Keratinocyte (primary cell): ENCODE data around the gene TTC1. TPM values are rescaled to one million over a fixed set of nuclear protein-coding genes. Genes with fewer than 3 reads are reported as not detected.

Experiments used
- DNase-seq: peaks from one replicate; pipeline ENCODE4 v3.0.0-alpha.2; 2011; ENCODE audit warnings: low read depth, missing footprints, low spot score
- FAIRE-seq: peaks from 2 replicates; lab custom pipeline; 2011; peaks lifted over from hg19 to GRCh38; lab: Jason Lieb, UNC
- H2AFZ ChIP-seq: 2 replicates; pipeline ENCODE4 v1.6.0; 2012; ENCODE audit warnings: low read length, control low read depth, inconsistent platforms; ENCODE audit not compliant: control insufficient read depth
- H3K27ac ChIP-seq: 2 replicates; pipeline ENCODE4 v1.5.1; 2011; ENCODE audit warnings: low read length; ENCODE audit not compliant: control insufficient read depth, insufficient read depth
- H3K27me3 ChIP-seq: 3 replicates; pipeline ENCODE4 v1.6.0; 2011; ENCODE audit warnings: low read length; ENCODE audit not compliant: control insufficient read depth, insufficient read depth; ENCODE audit errors: extremely low read depth
- H3K36me3 ChIP-seq, 2 experiments: 2 replicates in 1 of 2; 3 replicates in 1 of 2; pipeline ENCODE4 v1.5.1; 2011; ENCODE audit warnings: low read length in 2 of 2, mild to moderate bottlenecking in 1 of 2; ENCODE audit not compliant: control insufficient read depth in 2 of 2, insufficient read depth in 2 of 2; ENCODE audit errors: extremely low read depth in 1 of 2
- H3K4me1 ChIP-seq: 3 replicates; pipeline ENCODE4 v1.5.1; 2011; ENCODE audit warnings: low read length; ENCODE audit not compliant: control insufficient read depth, insufficient read depth; ENCODE audit errors: extremely low read depth
- H3K4me2 ChIP-seq: 3 replicates; pipeline ENCODE4 v1.6.0; 2011; ENCODE audit warnings: low read depth, low read length; ENCODE audit not compliant: control insufficient read depth, insufficient read depth; ENCODE audit errors: extremely low read depth
- H3K4me3 ChIP-seq, 3 experiments: fragments of 200-600 bp in 1 of 3; sonication (generic) in 1 of 3; 2 replicates in 2 of 3; 3 replicates in 1 of 3; pipeline ENCODE4 v1.5.1; 2011 to 2016; ENCODE audit warnings: low read length in 3 of 3, mild to moderate bottlenecking in 3 of 3, control low read depth in 2 of 3, inconsistent platforms in 1 of 3, low read depth in 1 of 3, mixed read lengths in 1 of 3, mixed run types in 1 of 3, moderate library complexity in 1 of 3; ENCODE audit not compliant: control insufficient read depth in 2 of 3, insufficient read depth in 2 of 3; ENCODE audit errors: extremely low read depth in 1 of 3
- H3K79me2 ChIP-seq: 2 replicates; pipeline ENCODE4 v1.6.0; 2012; ENCODE audit warnings: low read length; ENCODE audit not compliant: control insufficient read depth, insufficient read depth
- H3K9ac ChIP-seq: 3 replicates; pipeline ENCODE4 v1.6.0; 2011; ENCODE audit warnings: low read length; ENCODE audit not compliant: control insufficient read depth, insufficient read depth; ENCODE audit errors: extremely low read depth
- H3K9me1 ChIP-seq: 3 replicates; pipeline ENCODE4 v1.6.0; 2011; ENCODE audit warnings: low read length; ENCODE audit not compliant: control insufficient read depth, insufficient read depth; ENCODE audit errors: extremely low read depth
- H3K9me3 ChIP-seq: 2 replicates; pipeline ENCODE4 v1.5.1; 2012; ENCODE audit warnings: low read depth, low read length; ENCODE audit not compliant: control insufficient read depth
- H4K20me1 ChIP-seq: 3 replicates; pipeline ENCODE4 v1.6.0; 2011; ENCODE audit warnings: low read length; ENCODE audit not compliant: control insufficient read depth, insufficient read depth; ENCODE audit errors: extremely low read depth
- EZH2 ChIP-seq: IDR thresholded peaks from one replicate; pipeline ENCODE4 v1.6.1; 2012; ENCODE audit warnings: inconsistent platforms, mild to moderate bottlenecking, low read length, moderate library complexity
- dilution Hi-C: fragments of 300-500 bp; cut with MboI; formaldehyde crosslinking; loops from one replicate; pipeline ENCODE4 v1.7.0; 2020; ENCODE audit warnings: low sequenced_read_pairs; ENCODE audit not compliant: extremely low pct_ligation_motif_present
- polyA plus RNA-seq, 5 experiments: library from polyadenylated mRNA; depleted of rRNA in 3 of 5; stranded (reverse) in 3 of 5; stranded (forward) in 1 of 5; unstranded in 1 of 5; fragments of >200 nt; gene quantifications; 1 replicate in 1 of 5; 2 replicates in 3 of 5; 3 replicates in 1 of 5; pipeline versions ENCODE4 v1.2.1 to v1.2.3, GENCODE V29; 2011 to 2012; ENCODE audit warnings: missing spikeins in 2 of 5, low read depth in 1 of 5, low replicate concordance in 1 of 5
- TF ChIP-seq, protein P1 (sequence below), 3 experiments: IDR thresholded peaks in 1 of 3; conservative IDR thresholded peaks in 1 of 3; optimal IDR thresholded peaks in 1 of 3; 2 replicates in 2 of 3; 3 replicates in 1 of 3; pipeline versions ENCODE3 to v1.5.1; 2011; ENCODE audit warnings: low read length in 3 of 3, mild to moderate bottlenecking in 3 of 3, moderate library complexity in 2 of 3, control low read depth in 1 of 3, inconsistent platforms in 1 of 3; ENCODE audit not compliant: insufficient read depth in 2 of 3; ENCODE audit errors: extremely low read depth in 1 of 3

The TTC1 gene
- polyA plus RNA-seq, 1 donor (not counting 4 experiments of a cell fraction or from before 2014, with no cell fraction given): 51.7 TPM

DNA sequence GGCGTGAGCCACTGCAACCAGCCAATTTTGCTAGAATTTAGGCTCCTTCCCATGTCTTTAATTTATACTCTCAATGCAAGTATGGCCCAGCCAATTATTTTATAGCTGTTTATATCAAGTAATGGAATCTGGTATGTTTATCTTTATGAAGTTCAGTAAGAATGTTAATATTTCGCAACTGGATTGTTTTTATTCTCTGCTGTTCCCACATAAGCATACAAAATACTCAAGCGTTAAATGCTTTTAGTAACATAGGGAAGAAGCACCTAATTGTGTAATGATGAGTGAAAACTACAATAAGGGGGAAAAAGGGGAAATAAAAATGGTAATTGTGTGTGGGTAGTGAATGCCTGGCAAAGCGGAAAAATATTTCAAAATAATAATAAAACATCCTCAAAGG lies 89.1 kb downstream of the TTC1 start:
- dilution Hi-C loops: no loop called here
- H3K4me3 ChIP-seq: no peak overlapping the region
- no peaks in the 10 kb centered on the region for H3K4me1 ChIP-seq
- no peak overlapping the region for H3K9ac ChIP-seq
- no peaks in the 10 kb centered on the region for H3K27me3 ChIP-seq
- no peak for DNase-seq
- H3K27ac ChIP-seq: no peak overlapping the region
- no peak for TF ChIP-seq EZH2
- TF ChIP-seq, protein P1, sequence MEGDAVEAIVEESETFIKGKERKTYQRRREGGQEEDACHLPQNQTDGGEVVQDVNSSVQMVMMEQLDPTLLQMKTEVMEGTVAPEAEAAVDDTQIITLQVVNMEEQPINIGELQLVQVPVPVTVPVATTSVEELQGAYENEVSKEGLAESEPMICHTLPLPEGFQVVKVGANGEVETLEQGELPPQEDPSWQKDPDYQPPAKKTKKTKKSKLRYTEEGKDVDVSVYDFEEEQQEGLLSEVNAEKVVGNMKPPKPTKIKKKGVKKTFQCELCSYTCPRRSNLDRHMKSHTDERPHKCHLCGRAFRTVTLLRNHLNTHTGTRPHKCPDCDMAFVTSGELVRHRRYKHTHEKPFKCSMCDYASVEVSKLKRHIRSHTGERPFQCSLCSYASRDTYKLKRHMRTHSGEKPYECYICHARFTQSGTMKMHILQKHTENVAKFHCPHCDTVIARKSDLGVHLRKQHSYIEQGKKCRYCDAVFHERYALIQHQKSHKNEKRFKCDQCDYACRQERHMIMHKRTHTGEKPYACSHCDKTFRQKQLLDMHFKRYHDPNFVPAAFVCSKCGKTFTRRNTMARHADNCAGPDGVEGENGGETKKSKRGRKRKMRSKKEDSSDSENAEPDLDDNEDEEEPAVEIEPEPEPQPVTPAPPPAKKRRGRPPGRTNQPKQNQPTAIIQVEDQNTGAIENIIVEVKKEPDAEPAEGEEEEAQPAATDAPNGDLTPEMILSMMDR (optimal IDR thresholded peaks at IDR 0.05 in 1 of 3, IDR thresholded peaks at IDR 0.05 in 1 of 3, conservative IDR thresholded peaks at IDR 0.05 in 1 of 3; ENCODE audit: extremely low read depth in 1 of 3, insufficient read depth in 2 of 3, low read length in 3 of 3): no peak
- H3K9me1 ChIP-seq: no peaks in the 10 kb centered on the region
- FAIRE-seq: no peak
- peaks cover 14% of the 10 kb centered on the region for H3K79me2 ChIP-seq
- no peaks in the 10 kb centered on the region for H4K20me1 ChIP-seq
- no peak overlapping the region for H3K4me2 ChIP-seq
- H2AFZ ChIP-seq: no peak overlapping the region
- H3K9me3 ChIP-seq: no peaks in the 10 kb centered on the region
- H3K36me3 ChIP-seq: peaks cover 3 to 7% of the 10 kb centered on the region in 2 experiments

GRCh38 chr5:160105686-160106360 lies 96.9 kb downstream of the TTC1 start:
- H3K79me2 ChIP-seq: peaks cover 11% of the 10 kb centered on the region
- FAIRE-seq: no peak
- no peaks in the 10 kb centered on the region for H3K9me3 ChIP-seq
- TF ChIP-seq EZH2: no peak
- TF ChIP-seq, protein P1 (optimal IDR thresholded peaks at IDR 0.05 in 1 of 3, IDR thresholded peaks at IDR 0.05 in 1 of 3, conservative IDR thresholded peaks at IDR 0.05 in 1 of 3; ENCODE audit: extremely low read depth in 1 of 3, insufficient read depth in 2 of 3, low read length in 3 of 3): no peak
- no peak overlapping the region for H3K4me3 ChIP-seq
- H3K4me2 ChIP-seq: no peak overlapping the region
- H3K27me3 ChIP-seq: no peaks in the 10 kb centered on the region
- H3K9me1 ChIP-seq: no peaks in the 10 kb centered on the region
- H3K9ac ChIP-seq: no peak overlapping the region
- H4K20me1 ChIP-seq: no peaks in the 10 kb centered on the region
- no peak overlapping the region for H3K27ac ChIP-seq
- dilution Hi-C loops: no loop called here
- H3K4me1 ChIP-seq: no peaks in the 10 kb centered on the region
- no peak for DNase-seq
- peaks cover 1 to 3% of the 10 kb centered on the region in 2 experiments for H3K36me3 ChIP-seq
- no peak overlapping the region for H2AFZ ChIP-seq
